ENCODE measurements around the gene FH.

Gene FH

GRCh38 chr1:241542199-241542907, 22.8 kb upstream of the FH start:
- no peak overlapping the region for H3K4me3 ChIP-seq (ENCODE audit: low read depth, low read length)

GRCh38 chr1:241536969-241537368, 17.4 kb upstream of the FH start:
- H3K36me3 ChIP-seq (ENCODE audit: control insufficient read depth, insufficient read depth, low read length) = no peaks in the 10 kb centered on the region
- H3K27me3 ChIP-seq (ENCODE audit: control insufficient read depth, insufficient read depth, low read length) = no peaks in the 10 kb centered on the region
- no peaks in the 10 kb centered on the region for H3K9me3 ChIP-seq (ENCODE audit: control insufficient read depth, insufficient read depth, low read length)
- peaks cover 2% of the 10 kb centered on the region for H3K4me1 ChIP-seq (ENCODE audit: control insufficient read depth, insufficient read depth, low read length)
- no peak overlapping the region for H3K4me3 ChIP-seq (ENCODE audit: low read depth, low read length)
- H3K9ac ChIP-seq (ENCODE audit: low read depth, low read length) = no peak overlapping the region

More at GRCh38 chr1:241542199-241542907, 22.8 kb upstream of the FH start:
- Histone ChIP-seq H3K9me3 (ENCODE audit: control insufficient read depth, insufficient read depth, low read length) (no peaks in the 10 kb centered on the region), H3K4me1 (ENCODE audit: control insufficient read depth, insufficient read depth, low read length) (no peaks in the 10 kb centered on the region), H3K27me3 (ENCODE audit: control insufficient read depth, insufficient read depth, low read length) (no peaks in the 10 kb centered on the region), H3K36me3 (ENCODE audit: control insufficient read depth, insufficient read depth, low read length) (no peaks in the 10 kb centered on the region), H3K9ac (ENCODE audit: low read depth, low read length) (no peak overlapping the region)

- H3K9ac ChIP-seq (ENCODE audit: low read depth, low read length) = no peak overlapping the region
- no peaks in the 10 kb centered on the region for H3K27me3 ChIP-seq (ENCODE audit: control insufficient read depth, insufficient read depth, low read length)
- no peaks in the 10 kb centered on the region for H3K36me3 ChIP-seq (ENCODE audit: control insufficient read depth, insufficient read depth, low read length)
Observed at GRCh38 chr1:241536304-241536703, 16.7 kb upstream of the FH start.

GRCh38 chr1:241533326-241534115, 14.0 kb upstream of the FH start:
- no peak overlapping the region for H3K4me3 ChIP-seq (ENCODE audit: low read depth, low read length)
- no peaks in the 10 kb centered on the region for H3K36me3 ChIP-seq (ENCODE audit: control insufficient read depth, insufficient read depth, low read length)
- no peak overlapping the region for H3K9ac ChIP-seq (ENCODE audit: low read depth, low read length)
- H3K9me3 ChIP-seq (ENCODE audit: control insufficient read depth, insufficient read depth, low read length) = no peaks in the 10 kb centered on the region
- H3K4me1 ChIP-seq (ENCODE audit: control insufficient read depth, insufficient read depth, low read length) = peaks cover 2% of the 10 kb centered on the region
- no peaks in the 10 kb centered on the region for H3K27me3 ChIP-seq (ENCODE audit: control insufficient read depth, insufficient read depth, low read length)

More at GRCh38 chr1:241536304-241536703, 16.7 kb upstream of the FH start:
- peaks cover 2% of the 10 kb centered on the region for H3K4me1 ChIP-seq (ENCODE audit: control insufficient read depth, insufficient read depth, low read length)
- H3K9me3 ChIP-seq (ENCODE audit: control insufficient read depth, insufficient read depth, low read length) = no peaks in the 10 kb centered on the region
- no peak overlapping the region for H3K4me3 ChIP-seq (ENCODE audit: low read depth, low read length)

GRCh38 chr1:241532864-241533263, 13.3 kb upstream of the FH start:
- no peaks in the 10 kb centered on the region for H3K27me3 ChIP-seq (ENCODE audit: control insufficient read depth, insufficient read depth, low read length)
- no peaks in the 10 kb centered on the region for H3K9me3 ChIP-seq (ENCODE audit: control insufficient read depth, insufficient read depth, low read length)
- H3K9ac ChIP-seq (ENCODE audit: low read depth, low read length) = no peak overlapping the region
- H3K4me3 ChIP-seq (ENCODE audit: low read depth, low read length) = no peak overlapping the region
- H3K4me1 ChIP-seq (ENCODE audit: control insufficient read depth, insufficient read depth, low read length) = peaks cover 2% of the 10 kb centered on the region
- H3K36me3 ChIP-seq (ENCODE audit: control insufficient read depth, insufficient read depth, low read length) = no peaks in the 10 kb centered on the region

- Histone ChIP-seq H3K9me3 (ENCODE audit: control insufficient read depth, insufficient read depth, low read length) (no peaks in the 10 kb centered on the region), H3K27me3 (ENCODE audit: control insufficient read depth, insufficient read depth, low read length) (no peaks in the 10 kb centered on the region), H3K4me3 (ENCODE audit: low read depth, low read length) (no peak within 1 kb of the TSS), H3K9ac (ENCODE audit: low read depth, low read length) (no peak within 1 kb of the TSS), H3K36me3 (ENCODE audit: control insufficient read depth, insufficient read depth, low read length) (no peaks in the 10 kb centered on the region), H3K4me1 (ENCODE audit: control insufficient read depth, insufficient read depth, low read length) (peaks cover 2% of the 10 kb centered on the region)
Observed at GRCh38 chr1:241532162-241532531, 12.6 kb upstream of the FH start, which contains the start of gene KMO. Gene KMO (plus strand): TSS chr1:241532378. CDS start chr1:241532445, 67 bp downstream.

GRCh38 chr1:241531195-241532161, 11.9 kb upstream of the FH start:
- H3K9me3 ChIP-seq (ENCODE audit: control insufficient read depth, insufficient read depth, low read length) = no peaks in the 10 kb centered on the region
- H3K9ac ChIP-seq (ENCODE audit: low read depth, low read length) = no peak overlapping the region
- peaks cover 2% of the 10 kb centered on the region for H3K4me1 ChIP-seq (ENCODE audit: control insufficient read depth, insufficient read depth, low read length)
- H3K27me3 ChIP-seq (ENCODE audit: control insufficient read depth, insufficient read depth, low read length) = no peaks in the 10 kb centered on the region
- H3K36me3 ChIP-seq (ENCODE audit: control insufficient read depth, insufficient read depth, low read length) = no peaks in the 10 kb centered on the region
- H3K4me3 ChIP-seq (ENCODE audit: low read depth, low read length) = no peak overlapping the region

GRCh38 chr1:241527146-241527545, 7.6 kb upstream of the FH start:
- H3K36me3 ChIP-seq (ENCODE audit: control insufficient read depth, insufficient read depth, low read length) = no peaks in the 10 kb centered on the region
- H3K27me3 ChIP-seq (ENCODE audit: control insufficient read depth, insufficient read depth, low read length) = no peaks in the 10 kb centered on the region
- H3K4me1 ChIP-seq (ENCODE audit: control insufficient read depth, insufficient read depth, low read length) = peaks cover under 1% of the 10 kb centered on the region
- H3K9ac ChIP-seq (ENCODE audit: low read depth, low read length) = no peak overlapping the region
- no peak overlapping the region for H3K4me3 ChIP-seq (ENCODE audit: low read depth, low read length)
- no peaks in the 10 kb centered on the region for H3K9me3 ChIP-seq (ENCODE audit: control insufficient read depth, insufficient read depth, low read length)

GRCh38 chr1:241525026-241525425, 5.5 kb upstream of the FH start:
- H3K9me3 ChIP-seq (ENCODE audit: control insufficient read depth, insufficient read depth, low read length) = no peaks in the 10 kb centered on the region
- H3K4me1 ChIP-seq (ENCODE audit: control insufficient read depth, insufficient read depth, low read length) = no peaks in the 10 kb centered on the region
- H3K36me3 ChIP-seq (ENCODE audit: control insufficient read depth, insufficient read depth, low read length) = no peaks in the 10 kb centered on the region
- no peak overlapping the region for H3K4me3 ChIP-seq (ENCODE audit: low read depth, low read length)
- no peak overlapping the region for H3K9ac ChIP-seq (ENCODE audit: low read depth, low read length)
- H3K27me3 ChIP-seq (ENCODE audit: control insufficient read depth, insufficient read depth, low read length) = no peaks in the 10 kb centered on the region

GRCh38 chr1:241521718-241522117, 2.2 kb upstream of the FH start:
- Histone ChIP-seq H3K27me3 (ENCODE audit: control insufficient read depth, insufficient read depth, low read length) (no peaks in the 10 kb centered on the region), H3K9me3 (ENCODE audit: control insufficient read depth, insufficient read depth, low read length) (no peaks in the 10 kb centered on the region), H3K4me1 (ENCODE audit: control insufficient read depth, insufficient read depth, low read length) (no peaks in the 10 kb centered on the region), H3K4me3 (ENCODE audit: low read depth, low read length) (no peak overlapping the region), H3K36me3 (ENCODE audit: control insufficient read depth, insufficient read depth, low read length) (no peaks in the 10 kb centered on the region), H3K9ac (ENCODE audit: low read depth, low read length) (no peak overlapping the region)

- no peaks in the 10 kb centered on the region for H3K4me1 ChIP-seq (ENCODE audit: control insufficient read depth, insufficient read depth, low read length)
- no peaks in the 10 kb centered on the region for H3K9me3 ChIP-seq (ENCODE audit: control insufficient read depth, insufficient read depth, low read length)
- no peaks in the 10 kb centered on the region for H3K27me3 ChIP-seq (ENCODE audit: control insufficient read depth, insufficient read depth, low read length)
- H3K36me3 ChIP-seq (ENCODE audit: control insufficient read depth, insufficient read depth, low read length) = no peaks in the 10 kb centered on the region
- H3K9ac ChIP-seq (ENCODE audit: low read depth, low read length) = peak overlapping the region; percentile 6
- H3K4me3 ChIP-seq (ENCODE audit: low read depth, low read length) = peak overlapping the region; percentile 37
Observed at GRCh38 chr1:241520080-241520465, 518 bp upstream of the FH start.
